GM18502 (cell line): ENCODE measurements around the gene AOC1.
"Not testable (repeated sequence)": the region's sequence is repeated elsewhere in the genome, so short reads cannot be mapped to it uniquely, and the experiment has no call there.

ENCODE experiments used
- ATAC-seq: cut with Tn5 transposase; IDR thresholded peaks from one replicate; pipeline ENCODE4 v1.9.1; 2021; ENCODE audit warnings: mild to moderate bottlenecking; ENCODE audit not compliant: unreplicated experiment, poor library complexity

Gene AOC1, protein sequence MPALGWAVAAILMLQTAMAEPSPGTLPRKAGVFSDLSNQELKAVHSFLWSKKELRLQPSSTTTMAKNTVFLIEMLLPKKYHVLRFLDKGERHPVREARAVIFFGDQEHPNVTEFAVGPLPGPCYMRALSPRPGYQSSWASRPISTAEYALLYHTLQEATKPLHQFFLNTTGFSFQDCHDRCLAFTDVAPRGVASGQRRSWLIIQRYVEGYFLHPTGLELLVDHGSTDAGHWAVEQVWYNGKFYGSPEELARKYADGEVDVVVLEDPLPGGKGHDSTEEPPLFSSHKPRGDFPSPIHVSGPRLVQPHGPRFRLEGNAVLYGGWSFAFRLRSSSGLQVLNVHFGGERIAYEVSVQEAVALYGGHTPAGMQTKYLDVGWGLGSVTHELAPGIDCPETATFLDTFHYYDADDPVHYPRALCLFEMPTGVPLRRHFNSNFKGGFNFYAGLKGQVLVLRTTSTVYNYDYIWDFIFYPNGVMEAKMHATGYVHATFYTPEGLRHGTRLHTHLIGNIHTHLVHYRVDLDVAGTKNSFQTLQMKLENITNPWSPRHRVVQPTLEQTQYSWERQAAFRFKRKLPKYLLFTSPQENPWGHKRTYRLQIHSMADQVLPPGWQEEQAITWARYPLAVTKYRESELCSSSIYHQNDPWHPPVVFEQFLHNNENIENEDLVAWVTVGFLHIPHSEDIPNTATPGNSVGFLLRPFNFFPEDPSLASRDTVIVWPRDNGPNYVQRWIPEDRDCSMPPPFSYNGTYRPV

GRCh38 chr7:150852371-150852905 is at the start of gene AOC1:
AOC1 (plus strand) TSS chr7:150852517; CDS start chr7:150856471, 3,954 bp downstream.
- ATAC-seq, result no peak

DNA sequence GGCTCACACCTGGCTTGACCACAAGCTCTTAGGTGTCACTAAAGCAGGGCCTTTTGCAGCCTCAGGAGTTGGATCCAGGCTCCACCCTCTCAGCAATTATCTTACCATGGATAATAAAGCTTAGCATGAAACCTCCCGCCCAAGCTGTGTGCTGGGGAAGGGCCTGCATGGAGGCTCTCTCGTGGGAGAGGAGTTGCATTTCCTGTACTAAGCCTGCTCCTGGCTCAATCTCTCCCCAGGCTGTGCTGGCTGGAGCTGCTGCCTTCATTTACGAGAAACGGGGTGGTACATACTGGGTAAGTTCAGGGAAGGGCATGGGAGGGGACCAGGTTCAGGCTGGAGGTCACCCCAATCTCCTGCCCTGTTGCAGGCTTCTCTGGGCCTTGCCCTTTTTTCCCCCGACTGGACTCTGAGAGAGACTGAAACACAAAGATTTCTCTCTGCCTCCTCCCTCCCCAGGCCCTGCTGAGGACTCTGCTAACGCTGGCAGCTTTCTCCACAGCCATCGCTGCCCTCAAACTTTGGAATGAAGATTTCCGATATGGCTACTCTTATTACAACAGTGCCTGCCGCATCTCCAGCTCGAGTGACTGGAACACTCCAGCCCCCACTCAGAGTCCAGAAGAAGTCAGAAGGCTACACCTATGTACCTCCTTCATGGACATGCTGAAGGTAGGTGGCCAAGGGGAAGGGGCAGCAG is 49.0 kb upstream of the AOC1 start:
- no peak for ATAC-seq

- no peak for ATAC-seq
Measured at GRCh38 chr7:150804802-150805201, 47.5 kb upstream of the AOC1 start.

DNA sequence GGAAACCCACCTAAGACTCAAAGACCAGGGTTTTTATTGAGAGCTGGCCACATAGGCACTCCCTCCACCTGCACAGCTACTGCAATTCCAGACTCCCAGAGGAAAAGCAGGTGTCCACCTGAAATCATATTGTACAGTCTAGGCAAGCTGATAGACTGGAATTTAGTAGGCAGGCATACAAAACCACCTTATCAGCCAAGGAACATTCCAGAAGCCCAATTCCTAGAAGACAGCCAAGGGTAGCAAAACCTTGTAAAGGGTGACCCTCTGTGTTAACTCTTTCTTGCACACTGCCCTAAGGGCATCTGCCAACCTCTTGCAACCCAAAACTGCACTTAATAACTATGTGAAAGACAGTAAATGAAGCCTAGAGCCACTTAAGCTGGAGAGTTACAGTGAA is 46.5 kb upstream of the AOC1 start:
- no peak for ATAC-seq

- ATAC-seq, result no peak
Measured at GRCh38 chr7:150806454-150806853, 45.9 kb upstream of the AOC1 start.

GRCh38 chr7:150806863-150807262 is 45.5 kb upstream of the AOC1 start:
- no peak for ATAC-seq

GRCh38 chr7:150807616-150808438 is 44.5 kb upstream of the AOC1 start:
- ATAC-seq, result not testable (repeated sequence)

DNA sequence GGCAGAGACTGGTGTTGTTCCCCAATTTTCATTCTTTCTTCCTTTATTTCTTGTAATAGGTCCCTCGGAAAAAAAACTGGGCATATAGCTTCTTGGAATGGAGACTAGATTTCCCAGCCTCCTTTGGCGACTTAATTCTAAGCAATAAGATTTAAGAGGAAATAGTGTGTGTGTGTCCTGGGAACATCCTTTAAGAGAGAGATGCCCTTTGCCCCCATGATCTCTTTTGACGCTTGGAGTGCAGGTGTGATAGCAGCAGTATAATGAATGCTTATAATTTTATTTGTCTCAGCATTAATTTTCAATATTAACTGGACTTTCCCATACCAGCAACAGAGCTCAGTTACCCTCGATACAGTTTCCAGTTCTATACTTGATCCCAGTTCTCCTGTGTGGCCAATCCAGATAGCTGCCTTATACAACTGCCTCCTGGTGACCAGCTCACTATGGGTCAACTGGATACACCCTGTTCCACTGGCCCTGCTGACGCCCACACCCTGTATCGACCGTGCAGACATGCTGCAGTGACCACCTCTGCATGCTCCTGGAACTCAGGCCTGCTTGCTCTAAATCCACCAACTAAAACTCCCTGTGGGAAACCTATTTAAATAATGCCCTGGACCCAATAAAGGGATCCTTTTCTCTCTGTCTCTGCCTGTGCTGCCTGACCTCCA is 37.9 kb upstream of the AOC1 start:
- ATAC-seq, result no peak

DNA sequence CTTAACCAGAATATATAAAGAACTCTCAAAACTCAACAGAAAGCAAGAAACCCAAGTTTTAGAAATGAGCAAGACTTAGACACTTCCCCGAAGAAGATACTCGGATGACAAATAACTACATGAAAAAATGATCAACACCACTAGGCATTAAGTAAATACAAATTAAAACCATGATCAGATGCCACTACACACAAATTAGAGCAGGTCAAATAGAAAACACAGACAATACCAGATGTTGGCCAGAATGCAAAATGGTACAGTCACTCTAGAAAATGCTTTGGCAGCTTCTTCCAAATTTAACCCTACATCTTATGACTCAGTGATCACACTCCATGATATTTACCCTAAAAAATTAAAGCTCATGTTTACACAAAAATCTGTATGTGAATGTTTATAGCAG is 33.3 kb upstream of the AOC1 start:
- ATAC-seq, result no peak

DNA sequence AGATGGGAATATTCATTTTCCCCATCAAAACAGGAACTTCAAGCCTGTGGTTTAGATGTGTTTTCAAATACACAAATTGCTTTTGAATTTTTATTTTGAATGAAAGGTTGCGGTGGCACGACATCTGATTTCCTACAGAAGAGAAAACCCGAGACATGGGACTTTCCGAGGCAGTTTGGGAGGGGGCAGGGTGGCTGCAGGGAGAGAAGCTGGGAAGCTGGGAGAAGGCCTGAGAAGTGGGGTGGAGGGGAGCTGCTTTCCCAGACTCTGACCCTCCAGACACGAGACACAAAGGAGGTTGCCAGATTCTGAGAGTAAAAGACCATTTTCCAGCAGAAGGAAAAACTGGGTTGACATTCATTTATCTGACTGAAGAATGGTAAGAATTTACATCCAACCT is 32.2 kb upstream of the AOC1 start:
- ATAC-seq, result no peak

- ATAC-seq, result no peak
Measured at GRCh38 chr7:150820578-150821198, 31.6 kb upstream of the AOC1 start.

DNA sequence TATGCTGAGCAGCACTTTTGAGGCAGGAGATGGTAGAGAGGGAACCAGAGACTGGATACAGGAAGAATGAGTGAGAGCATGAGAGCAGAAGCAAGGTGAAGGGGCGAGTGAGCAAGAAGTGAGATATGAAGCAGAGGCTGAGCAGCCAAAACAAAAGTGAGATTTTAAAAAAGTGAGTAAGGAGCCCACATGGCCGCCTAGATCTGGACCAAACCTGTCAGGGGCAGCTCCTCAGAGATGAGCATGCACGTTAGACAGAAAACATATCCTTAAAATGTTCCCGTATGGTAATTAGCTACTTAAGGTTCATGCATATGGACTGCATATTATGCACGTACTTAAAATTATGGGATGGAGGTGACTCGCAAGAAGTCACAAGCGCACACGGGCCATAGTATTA is 29.3 kb upstream of the AOC1 start:
- ATAC-seq, result no peak

DNA sequence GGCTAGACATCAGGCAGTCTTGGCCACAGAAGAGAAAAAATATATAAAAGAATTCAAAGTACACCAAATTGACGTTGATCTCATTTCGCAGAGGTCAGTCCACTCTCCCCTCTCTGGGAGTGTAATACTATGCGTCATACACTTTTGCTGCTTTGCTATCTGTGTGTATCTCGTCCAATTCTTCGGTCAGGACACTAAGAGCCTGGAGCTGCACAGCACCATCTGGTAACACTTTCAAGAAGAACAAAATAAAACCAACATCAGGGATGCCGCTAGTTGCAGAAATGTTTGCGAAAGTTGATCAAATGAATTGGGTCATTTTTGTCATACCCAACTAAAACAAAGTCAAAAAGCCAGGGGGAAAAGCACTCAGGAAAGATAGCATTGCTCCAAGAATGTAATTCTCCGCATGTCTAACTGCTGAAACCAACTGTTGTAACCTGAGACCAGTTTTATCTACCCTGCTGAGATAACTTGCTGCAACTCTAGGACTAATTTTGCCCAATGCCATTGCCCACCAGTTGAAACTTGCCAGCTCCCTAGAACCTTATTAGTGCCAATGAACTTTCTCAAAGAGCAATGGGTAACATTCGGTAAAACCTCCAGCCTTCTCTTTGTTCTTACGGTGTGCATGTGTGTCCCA is 28.7 kb upstream of the AOC1 start:
- ATAC-seq, result no peak

GRCh38 chr7:150824379-150825177 is 27.7 kb upstream of the AOC1 start:
- no peak for ATAC-seq

DNA sequence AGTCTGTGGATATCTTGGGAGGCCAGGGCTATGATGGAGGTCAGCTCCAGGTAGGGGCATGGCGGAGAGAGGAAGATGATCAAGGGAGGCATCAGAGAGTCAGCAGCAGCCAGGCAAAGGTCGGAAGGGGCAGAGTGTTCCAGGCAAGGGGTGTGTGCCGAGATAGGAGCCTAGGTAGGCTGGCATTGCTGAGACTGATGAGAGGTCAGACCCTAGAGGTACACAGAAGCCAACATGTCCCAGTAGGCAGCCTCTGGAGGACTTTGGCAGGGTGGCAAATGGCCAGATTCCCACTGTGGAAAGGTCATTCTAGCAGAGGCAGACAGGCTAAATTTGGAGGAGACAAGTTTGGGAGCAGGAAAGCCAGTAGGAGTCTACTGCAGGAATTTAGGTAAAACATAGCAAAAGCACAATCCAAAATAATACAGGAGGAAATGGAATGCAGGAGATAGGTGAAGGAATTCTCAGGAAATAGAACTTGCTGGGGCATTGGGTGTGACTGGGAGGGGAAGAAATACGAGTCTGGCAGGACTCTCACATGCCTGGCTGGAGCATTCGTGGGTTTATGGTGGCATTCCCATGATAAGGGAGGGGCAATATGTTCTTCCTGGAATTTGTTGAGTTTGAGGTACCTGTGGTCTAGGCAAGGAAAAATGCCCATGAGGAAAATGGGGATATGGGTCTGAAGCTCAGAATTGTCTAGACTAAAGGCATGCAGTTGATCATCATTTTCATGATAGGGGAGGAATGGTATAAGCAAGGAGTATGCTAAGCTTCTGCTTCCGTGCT is 26.1 kb upstream of the AOC1 start:
- ATAC-seq, result no peak

DNA sequence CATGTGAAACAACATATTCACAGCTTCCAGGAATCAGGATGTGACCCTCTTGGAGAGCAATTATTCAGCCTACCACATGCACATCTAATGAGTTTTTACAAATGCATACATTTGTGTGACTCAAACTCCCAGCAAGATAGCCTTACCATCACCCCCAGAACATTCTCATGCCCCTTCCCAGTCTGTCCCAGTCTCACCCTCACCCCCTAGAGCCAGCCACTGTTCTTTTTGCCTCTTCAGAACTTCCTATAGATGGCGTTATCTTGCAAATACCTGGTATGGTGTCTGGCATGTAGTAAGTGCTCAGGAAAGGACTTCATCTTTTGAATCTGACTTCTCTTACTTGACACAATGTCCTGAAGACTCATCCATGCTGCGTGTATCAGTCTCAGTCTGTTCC is 23.9 kb upstream of the AOC1 start:
- no peak for ATAC-seq

DNA sequence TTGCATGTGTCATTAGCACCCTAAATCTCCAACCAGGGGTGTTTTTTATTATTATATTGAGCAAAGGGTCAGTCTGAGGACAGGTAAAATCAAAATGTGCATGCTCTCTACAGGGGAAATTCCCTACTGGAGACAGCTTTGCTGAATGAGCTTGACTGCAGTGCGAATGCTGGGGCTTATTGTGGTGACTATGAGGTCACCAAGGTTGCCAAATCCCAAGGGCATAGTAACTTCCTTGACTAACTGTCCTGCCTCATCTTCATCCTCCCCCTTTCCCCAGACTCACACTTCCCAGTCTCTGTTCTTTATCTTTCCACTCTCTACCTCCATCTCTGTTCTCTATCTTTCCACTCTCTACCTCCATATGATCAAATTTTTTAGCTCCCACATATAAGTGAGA is 22.9 kb upstream of the AOC1 start:
- ATAC-seq, result no peak
